Transverse colon (tissue), 4 donors: ENCODE data around the gene SPRN. TPM values are rescaled to one million over a fixed set of nuclear protein-coding genes. Genes with fewer than 3 reads are reported as not detected.
A peak's percentile ranks its signal among the peaks of the same experiment; 100 is the strongest.
"Not testable (repeated sequence)": the region's sequence is repeated elsewhere in the genome, so short reads cannot be mapped to it uniquely, and the experiment has no call there.

Source experiments
- DNase-seq: peaks from one replicate; pipeline ENCODE4 v3.0.0-alpha.2; 2019
- H3K27ac ChIP-seq, 4 donors: fragments of 200-600 bp; sonication (generic); 2 replicates each; pipeline ENCODE4 v1.5.1; 2016 to 2018; ENCODE audit warnings: inconsistent platforms in 4 of 4
- H3K27me3 ChIP-seq: fragments of 200-600 bp; sonication (generic); 2 replicates; pipeline ENCODE4 v1.5.1; 2017; ENCODE audit warnings: inconsistent platforms
- H3K36me3 ChIP-seq, 4 donors: fragments of 200-600 bp; sonication (generic); 2 replicates each; pipeline ENCODE4 v1.5.1; 2017 to 2019; ENCODE audit warnings: inconsistent platforms in 4 of 4
- H3K4me1 ChIP-seq, 4 donors: fragments of 200-600 bp; sonication (generic); 2 replicates each; pipeline ENCODE4 v1.5.1; 2017 to 2020; ENCODE audit warnings: inconsistent platforms in 4 of 4
- H3K4me3 ChIP-seq, 4 donors: fragments of 200-600 bp; sonication (generic); 1 replicate in 1 of 4; 2 replicates in 3 of 4; pipeline versions ENCODE4 v1.5.1 to v1.6.1; 2017 to 2019; ENCODE audit warnings: inconsistent platforms in 4 of 4
- H3K9me3 ChIP-seq, 2 donors: fragments of 200-600 bp; sonication (generic); 2 replicates each; pipeline ENCODE4 v1.5.1; 2017 to 2019; ENCODE audit warnings: inconsistent platforms in 2 of 2
- CTCF ChIP-seq, 5 experiments: fragments of 200-600 bp in 3 of 5; fragments of 450-650 bp in 2 of 5; sonication (generic) in 3 of 5; IDR thresholded peaks; 1 replicate in 2 of 5; 2 replicates in 3 of 5; pipeline ENCODE4 v1.5.1; 2016 to 2017; ENCODE audit warnings: antibody characterized with exemption in 5 of 5, inconsistent platforms in 3 of 5, mild to moderate bottlenecking in 2 of 5, moderate library complexity in 1 of 5
- EP300 ChIP-seq: sonication (generic); formaldehyde crosslinking; IDR thresholded peaks from one replicate; pipeline ENCODE4 v1.6.1; 2017; ENCODE audit warnings: antibody characterized with exemption, low read depth
- POLR2A ChIP-seq: fragments of 450-650 bp; IDR thresholded peaks from one replicate; pipeline ENCODE4 v1.6.1; 2016; ENCODE audit warnings: antibody characterized with exemption, mild to moderate bottlenecking, moderate library complexity
- POLR2AphosphoS5 ChIP-seq, 3 donors: sonication (generic); formaldehyde crosslinking; IDR thresholded peaks; one replicate each; pipeline ENCODE4 v1.6.1; 2016; ENCODE audit warnings: antibody characterized with exemption in 3 of 3
- WGBS, 2 donors: methylation state at CpG; one replicate each; pipeline ENCODE4 v1.1.5; 2018; ENCODE audit warnings: low coverage in 1 of 2; 5-methylcytosine and 5-hydroxymethylcytosine counted together
- in situ Hi-C, 4 donors: fragments of 200-750 bp; cut with MboI; loops; one replicate each; pipeline versions ENCODE4 v1.15.0 to v1.15.1; 2017; ENCODE audit warnings: low sequenced_read_pairs in 3 of 4, low pct_ligation_motif_present in 1 of 4, low pct_unique_long_range_greater_than_20kb in 1 of 4
- intact Hi-C: fragments of 100-400 bp; cut with DNase I; formaldehyde crosslinking; loops from one replicate; pipeline ENCODE4 v1.15.1; 2023; ENCODE audit warnings: low total_unique reads
- total RNA-seq, 4 donors: library from RNA; depleted of rRNA; stranded (reverse); fragments of >200 nt; gene quantifications; one replicate each; pipeline ENCODE4 v1.1.0, GENCODE V29; 2016

SPRN gene
- total RNA-seq, 4 donors from 2014 or later = not detected

GRCh38 chr10:133377818-133378250 lies 46.6 kb downstream of the SPRN start:
- intact Hi-C loops (no loop called here), in situ Hi-C loops (no loop called here)
- peak overlapping the region; percentile 86 to 94 (median 90) for H3K27ac ChIP-seq
- DNase-seq = no peak
- H3K4me3 ChIP-seq = peak overlapping the region; percentile 55 to 94 (median 69)
- H3K9me3 ChIP-seq = no peaks in the 10 kb centered on the region
- peaks cover 10 to 32% (median 25%) of the 10 kb centered on the region in 4 donors for H3K4me1 ChIP-seq
- TF ChIP-seq POLR2AphosphoS5 (IDR thresholded peaks at IDR 0.05) = no peak
- no peak for TF ChIP-seq POLR2A
- TF ChIP-seq EP300 = no peak
- no peak for TF ChIP-seq CTCF (IDR thresholded peaks at IDR 0.05)
- H3K27me3 ChIP-seq = no peaks in the 10 kb centered on the region
- no peaks in the 10 kb centered on the region for H3K36me3 ChIP-seq
- WGBS, 2 donors = 33% methylated on average over 19 of the region's 20 CpGs; no CpG with 5 or more reads in 1 of the 2 donors

- 91% methylated on average over 25 of the region's 30 CpGs; no CpG with 5 or more reads in 1 of the 2 donors for WGBS, 2 donors
- H3K4me3 ChIP-seq = no peak overlapping the region
- DNase-seq = no peak
- no peaks in the 10 kb centered on the region for H3K27me3 ChIP-seq
- in situ Hi-C loops (no loop called here), intact Hi-C loops (no loop called here)
- TF ChIP-seq POLR2A = no peak
- TF ChIP-seq CTCF (IDR thresholded peaks at IDR 0.05) = no peak
- no peak for TF ChIP-seq EP300
- TF ChIP-seq POLR2AphosphoS5 (IDR thresholded peaks at IDR 0.05) = no peak
- no peaks in the 10 kb centered on the region for H3K36me3 ChIP-seq
- H3K27ac ChIP-seq = peak overlapping the region in 2 of 4 donors; percentile 86 to 94
- H3K9me3 ChIP-seq = no peaks in the 10 kb centered on the region
- peaks cover 10 to 35% (median 29%) of the 10 kb centered on the region in 4 donors for H3K4me1 ChIP-seq
Observed at GRCh38 chr10:133377025-133377817, 47.2 kb downstream of the SPRN start.

- 88 to 100% methylated on average over 1 to 5 of the region's 5 CpGs for WGBS, 2 donors
- H3K27me3 ChIP-seq, H3K4me3 ChIP-seq, H3K9me3 ChIP-seq, intact Hi-C loops, H3K36me3 ChIP-seq, in situ Hi-C loops, DNase-seq, H3K27ac ChIP-seq: not testable (repeated sequence)
- peaks cover 10 to 41% (median 33%) of the 10 kb centered on the region in 4 donors for H3K4me1 ChIP-seq
Observed at GRCh38 chr10:133376183-133376582, 48.2 kb downstream of the SPRN start.

GRCh38 chr10:133375357-133376115 lies 48.9 kb downstream of the SPRN start:
- peaks cover 10 to 41% (median 33%) of the 10 kb centered on the region in 4 donors for H3K4me1 ChIP-seq
- WGBS, 2 donors = 79 to 83% methylated on average over 12 of the region's 12 CpGs
- intact Hi-C loops (no loop called here), in situ Hi-C loops (no loop called here)
- H3K36me3 ChIP-seq = no peaks in the 10 kb centered on the region
- H3K4me3 ChIP-seq = no peak overlapping the region
- H3K27me3 ChIP-seq = no peaks in the 10 kb centered on the region
- DNase-seq = no peak
- TF ChIP-seq CTCF (IDR thresholded peaks at IDR 0.05) = no peak
- no peak for TF ChIP-seq POLR2A
- no peak for TF ChIP-seq EP300
- no peak for TF ChIP-seq POLR2AphosphoS5 (IDR thresholded peaks at IDR 0.05)
- H3K27ac ChIP-seq = no peak overlapping the region
- H3K9me3 ChIP-seq = no peaks in the 10 kb centered on the region
